Activated T-helper 1 cell treated with anti-CD3 and anti-CD28 coated beads, Interleukin-2, amount 50 U/mL, for 16 hours (primary cell): ENCODE results near the gene L3MBTL2.
"Not testable (repeated sequence)": the region's sequence is repeated elsewhere in the genome, so short reads cannot be mapped to it uniquely, and the experiment has no call there.

Experiments
- DNase-seq, 2 donors: peaks; one replicate each; pipeline ENCODE4 v3.0.0-alpha.2; 2020; ENCODE audit warnings: low read depth in 1 of 2, low spot score in 1 of 2

Gene L3MBTL2

DNA sequence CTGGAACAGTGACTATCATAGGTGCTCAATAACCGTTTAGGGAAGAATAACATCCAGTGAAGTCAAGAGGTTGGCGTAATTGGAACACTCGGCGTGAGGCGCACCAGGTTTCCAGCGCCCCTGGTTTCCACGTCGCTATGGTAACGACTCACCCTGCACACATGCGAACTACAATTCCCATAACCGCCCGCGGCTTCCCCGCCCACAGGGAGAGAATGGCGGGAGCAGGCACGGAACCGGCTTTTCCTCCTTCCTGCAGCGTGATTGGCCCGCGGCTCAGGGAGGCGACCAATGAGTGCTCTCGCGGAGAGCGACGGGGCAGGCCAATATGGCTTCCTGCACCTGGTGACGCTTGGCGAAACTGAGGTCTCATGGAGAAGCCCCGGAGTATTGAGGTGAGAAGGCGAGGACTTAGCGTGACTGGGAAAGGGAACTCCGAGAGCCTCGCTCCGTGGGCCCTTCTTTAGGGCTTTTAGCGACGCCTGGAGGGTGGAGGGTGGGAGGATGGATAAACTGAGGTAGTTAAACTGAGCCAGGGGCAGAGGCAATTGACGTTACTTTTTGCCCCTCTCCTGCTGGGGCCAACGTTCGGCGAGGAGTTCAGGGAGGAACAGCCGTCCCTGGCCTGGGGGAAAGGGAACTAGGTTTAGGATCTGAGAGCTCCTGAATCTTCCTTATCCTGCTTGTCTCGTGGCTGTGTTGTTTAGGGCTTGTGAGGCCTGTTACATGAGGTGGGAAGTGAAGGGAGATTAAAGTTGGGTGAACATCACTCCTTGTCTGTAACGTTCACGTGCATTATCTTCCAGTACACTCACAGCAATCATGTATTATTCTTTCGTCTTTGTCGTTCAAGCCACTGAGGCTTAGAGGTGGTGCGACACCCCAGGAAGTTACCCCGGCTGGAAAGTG, at the start of gene L3MBTL2:
Gene L3MBTL2, plus strand, starts transcription at position 321 of the 909 bp plus-strand sequence. Its CDS starts 51 bp downstream, at position 372.
- DNase-seq: peak; percentile 92 to 97

DNA sequence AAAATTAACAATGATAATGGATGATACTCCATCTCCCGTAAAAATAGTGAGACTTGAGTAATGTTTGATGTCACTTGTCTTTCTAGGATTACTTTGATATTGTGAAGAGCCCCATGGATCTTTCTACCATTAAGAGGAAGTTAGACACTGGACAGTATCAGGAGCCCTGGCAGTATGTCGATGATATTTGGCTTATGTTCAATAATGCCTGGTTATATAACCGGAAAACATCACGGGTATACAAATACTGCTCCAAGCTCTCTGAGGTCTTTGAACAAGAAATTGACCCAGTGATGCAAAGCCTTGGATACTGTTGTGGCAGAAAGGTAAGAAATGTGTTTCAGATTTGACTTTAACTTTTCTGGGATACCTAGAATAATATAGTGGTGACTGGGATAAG, 48.0 kb upstream of the L3MBTL2 start:
- no peak for DNase-seq

DNA sequence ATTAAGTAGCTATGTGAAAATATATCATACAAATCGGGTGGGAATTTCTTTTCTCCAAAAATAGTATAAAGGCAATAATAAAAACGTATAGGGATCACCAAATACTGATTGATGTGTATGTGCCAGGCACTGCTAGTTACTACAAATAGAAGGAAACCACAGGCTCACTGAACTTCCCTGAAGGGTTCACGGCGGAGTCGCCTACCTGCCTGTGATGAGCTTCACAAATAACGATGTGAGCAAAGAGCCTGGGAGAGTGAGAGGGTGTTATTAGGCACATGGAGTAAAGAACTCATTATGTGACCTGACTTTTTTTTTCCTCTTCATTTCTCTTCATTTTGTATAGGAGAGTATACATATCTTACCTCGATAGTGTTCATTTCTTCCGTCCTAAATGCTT, 36.0 kb upstream of the L3MBTL2 start:
- DNase-seq: no peak

DNA sequence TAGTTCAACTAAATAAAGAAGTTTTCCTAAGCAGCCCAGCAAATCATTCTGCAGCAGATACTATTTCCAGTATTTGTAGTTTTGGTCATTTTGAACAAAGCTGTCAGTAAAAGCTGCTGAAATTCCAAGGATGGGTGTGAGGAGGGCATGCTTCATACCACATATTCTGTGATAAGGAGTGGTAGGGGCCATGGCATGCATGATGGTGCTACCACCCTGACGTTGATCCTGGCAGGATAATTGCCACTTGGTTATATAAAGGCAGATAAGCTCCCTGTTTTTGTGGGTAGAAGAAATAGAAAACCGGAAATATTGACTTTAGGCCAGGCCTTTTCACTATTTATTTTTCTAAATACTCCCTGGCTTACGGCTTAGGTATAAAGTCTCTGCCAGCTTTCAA, 33.1 kb upstream of the L3MBTL2 start:
- no peak for DNase-seq

DNA sequence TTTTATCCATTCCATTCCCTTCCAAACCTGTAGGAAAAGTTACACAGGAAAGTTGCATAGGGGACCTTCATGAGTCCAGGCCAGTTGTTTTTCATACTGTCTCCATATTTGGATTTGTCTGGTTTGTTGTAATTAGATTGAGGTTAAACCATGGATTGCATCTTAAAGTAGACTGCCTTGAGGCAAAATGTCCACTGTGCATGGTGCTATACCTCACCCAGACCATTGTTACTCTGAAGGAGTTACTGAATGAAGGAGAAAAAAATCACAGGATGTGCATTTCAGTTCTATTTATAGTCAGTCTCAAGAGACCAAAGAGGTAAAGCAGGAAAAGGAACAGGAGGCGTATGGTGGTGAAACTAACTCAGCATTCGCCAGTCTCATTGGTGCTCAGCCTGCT, 29.6 kb upstream of the L3MBTL2 start:
- DNase-seq: no peak

DNA sequence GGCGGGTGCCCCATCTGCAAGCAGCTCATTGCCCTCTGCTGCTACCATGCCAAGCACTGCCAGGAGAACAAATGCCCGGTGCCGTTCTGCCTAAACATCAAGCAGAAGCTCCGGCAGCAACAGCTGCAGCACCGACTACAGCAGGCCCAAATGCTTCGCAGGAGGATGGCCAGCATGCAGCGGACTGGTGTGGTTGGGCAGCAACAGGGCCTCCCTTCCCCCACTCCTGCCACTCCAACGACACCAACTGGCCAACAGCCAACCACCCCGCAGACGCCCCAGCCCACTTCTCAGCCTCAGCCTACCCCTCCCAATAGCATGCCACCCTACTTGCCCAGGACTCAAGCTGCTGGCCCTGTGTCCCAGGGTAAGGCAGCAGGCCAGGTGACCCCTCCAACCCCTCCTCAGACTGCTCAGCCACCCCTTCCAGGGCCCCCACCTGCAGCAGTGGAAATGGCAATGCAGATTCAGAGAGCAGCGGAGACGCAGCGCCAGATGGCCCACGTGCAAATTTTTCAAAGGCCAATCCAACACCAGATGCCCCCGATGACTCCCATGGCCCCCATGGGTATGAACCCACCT, 28.0 kb upstream of the L3MBTL2 start:
- DNase-seq: no peak

DNA sequence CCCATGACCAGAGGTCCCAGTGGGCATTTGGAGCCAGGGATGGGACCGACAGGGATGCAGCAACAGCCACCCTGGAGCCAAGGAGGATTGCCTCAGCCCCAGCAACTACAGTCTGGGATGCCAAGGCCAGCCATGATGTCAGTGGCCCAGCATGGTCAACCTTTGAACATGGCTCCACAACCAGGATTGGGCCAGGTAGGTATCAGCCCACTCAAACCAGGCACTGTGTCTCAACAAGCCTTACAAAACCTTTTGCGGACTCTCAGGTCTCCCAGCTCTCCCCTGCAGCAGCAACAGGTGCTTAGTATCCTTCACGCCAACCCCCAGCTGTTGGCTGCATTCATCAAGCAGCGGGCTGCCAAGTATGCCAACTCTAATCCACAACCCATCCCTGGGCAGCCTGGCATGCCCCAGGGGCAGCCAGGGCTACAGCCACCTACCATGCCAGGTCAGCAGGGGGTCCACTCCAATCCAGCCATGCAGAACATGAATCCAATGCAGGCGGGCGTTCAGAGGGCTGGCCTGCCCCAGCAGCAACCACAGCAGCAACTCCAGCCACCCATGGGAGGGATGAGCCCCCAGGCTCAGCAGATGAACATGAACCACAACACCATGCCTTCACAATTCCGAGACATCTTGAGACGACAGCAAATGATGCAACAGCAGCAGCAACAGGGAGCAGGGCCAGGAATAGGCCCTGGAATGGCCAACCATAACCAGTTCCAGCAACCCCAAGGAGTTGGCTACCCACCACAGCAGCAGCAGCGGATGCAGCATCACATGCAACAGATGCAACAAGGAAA, 27.3 kb upstream of the L3MBTL2 start:
- no peak for DNase-seq

DNA sequence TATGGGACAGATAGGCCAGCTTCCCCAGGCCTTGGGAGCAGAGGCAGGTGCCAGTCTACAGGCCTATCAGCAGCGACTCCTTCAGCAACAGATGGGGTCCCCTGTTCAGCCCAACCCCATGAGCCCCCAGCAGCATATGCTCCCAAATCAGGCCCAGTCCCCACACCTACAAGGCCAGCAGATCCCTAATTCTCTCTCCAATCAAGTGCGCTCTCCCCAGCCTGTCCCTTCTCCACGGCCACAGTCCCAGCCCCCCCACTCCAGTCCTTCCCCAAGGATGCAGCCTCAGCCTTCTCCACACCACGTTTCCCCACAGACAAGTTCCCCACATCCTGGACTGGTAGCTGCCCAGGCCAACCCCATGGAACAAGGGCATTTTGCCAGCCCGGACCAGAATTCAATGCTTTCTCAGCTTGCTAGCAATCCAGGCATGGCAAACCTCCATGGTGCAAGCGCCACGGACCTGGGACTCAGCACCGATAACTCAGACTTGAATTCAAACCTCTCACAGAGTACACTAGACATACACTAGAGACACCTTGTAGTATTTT, 26.6 kb upstream of the L3MBTL2 start:
- no peak for DNase-seq

DNA sequence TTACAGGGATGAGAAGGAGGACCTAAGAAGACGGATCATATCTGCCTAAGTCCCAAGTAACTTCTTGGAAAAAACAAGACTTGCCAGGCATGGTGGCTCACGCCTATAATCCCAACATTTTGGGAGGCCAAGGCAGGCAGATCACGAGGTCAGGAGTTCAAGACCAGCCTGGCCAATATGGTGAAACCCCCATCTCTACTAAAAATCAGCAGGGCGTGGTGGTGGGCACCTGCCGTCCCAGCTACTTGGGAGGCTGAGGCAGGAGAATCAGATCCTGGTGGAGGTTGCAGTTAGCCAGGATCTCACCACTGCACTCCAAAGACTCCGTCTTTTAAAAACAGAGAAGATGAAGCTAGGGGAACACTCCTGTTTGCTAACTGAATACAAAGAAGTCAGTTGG, 24.8 kb upstream of the L3MBTL2 start:
- DNase-seq: not testable (repeated sequence)

DNA sequence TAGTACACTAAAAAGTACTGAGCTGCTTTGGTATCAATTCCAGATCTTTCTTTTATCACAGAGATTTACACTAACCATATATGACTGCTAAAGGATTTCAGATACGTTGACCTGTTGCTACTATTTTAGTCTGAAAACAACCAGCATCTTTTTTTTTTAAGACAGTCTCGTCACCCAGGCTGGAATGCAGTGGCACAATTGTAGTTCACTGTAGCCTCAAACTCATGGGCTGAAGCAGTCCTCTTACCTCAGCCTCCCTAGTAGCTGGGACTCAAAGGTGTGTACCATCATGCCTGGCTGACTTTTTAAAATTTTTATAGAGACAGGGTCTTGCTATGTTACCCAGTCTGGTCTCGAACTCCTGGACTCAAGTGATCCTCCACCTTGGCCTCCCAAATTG, 24.2 kb upstream of the L3MBTL2 start:
- no peak for DNase-seq

DNA sequence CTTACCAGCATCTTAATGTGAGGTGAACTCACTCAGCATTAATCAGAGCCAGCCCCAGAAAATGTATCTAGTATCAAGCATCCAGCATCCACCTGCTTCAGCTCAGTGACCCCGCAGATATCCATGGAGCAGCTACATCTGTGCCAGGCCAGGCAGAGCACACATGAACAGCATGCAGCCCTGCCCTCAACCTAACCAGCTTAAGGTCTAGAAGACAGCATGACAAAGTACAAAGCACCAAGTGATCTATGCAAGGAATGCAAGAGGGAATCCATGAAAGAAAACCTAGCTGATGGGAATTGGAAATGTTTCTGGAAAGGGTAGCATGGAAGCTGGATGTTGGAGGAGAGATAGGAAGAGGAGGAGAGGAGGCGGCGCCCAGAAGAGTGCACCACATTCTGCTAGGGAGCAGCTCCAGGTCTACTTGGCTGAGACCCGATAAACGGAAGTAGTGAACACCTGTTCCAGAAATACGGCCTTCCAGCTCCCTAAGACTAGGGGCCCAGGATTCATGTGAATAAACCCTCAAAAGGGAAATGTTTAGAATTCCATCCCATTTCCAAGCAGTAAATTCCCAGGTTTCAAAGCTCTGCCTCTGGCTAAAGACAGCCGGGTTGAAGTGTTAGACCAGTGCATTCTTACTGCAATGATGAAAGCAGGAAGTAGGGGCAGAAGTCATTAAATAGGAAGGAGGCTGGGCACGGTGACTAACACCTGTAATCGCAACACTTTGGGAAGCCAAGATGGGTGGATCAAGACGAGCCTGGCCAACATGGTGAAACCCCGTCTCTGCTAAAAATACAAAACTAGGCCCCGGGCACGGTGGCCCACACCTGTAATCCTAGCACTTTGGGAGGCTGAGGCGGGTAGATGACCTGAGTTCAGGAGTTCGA, 23.5 kb upstream of the L3MBTL2 start:
- DNase-seq: no peak

DNA sequence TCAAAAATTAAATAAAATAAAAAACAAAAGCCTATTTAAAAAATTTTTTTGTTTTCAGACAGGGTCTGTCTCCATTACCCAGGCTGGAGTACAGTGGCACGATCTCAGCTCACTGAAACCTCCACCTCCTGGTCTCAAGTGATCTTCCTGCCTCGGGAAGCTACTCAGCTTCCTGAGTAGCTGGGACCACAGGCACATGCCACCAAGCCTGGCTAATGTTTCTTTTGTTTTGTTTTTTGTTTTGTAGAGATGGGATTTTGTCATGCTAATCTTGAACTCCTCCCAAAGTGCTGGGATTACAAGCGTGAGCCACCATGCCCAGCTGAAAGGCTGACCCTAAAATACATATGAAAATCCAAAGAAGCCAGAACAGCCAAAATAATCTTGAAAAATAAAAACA, 20.4 kb upstream of the L3MBTL2 start:
- DNase-seq: no peak

DNA sequence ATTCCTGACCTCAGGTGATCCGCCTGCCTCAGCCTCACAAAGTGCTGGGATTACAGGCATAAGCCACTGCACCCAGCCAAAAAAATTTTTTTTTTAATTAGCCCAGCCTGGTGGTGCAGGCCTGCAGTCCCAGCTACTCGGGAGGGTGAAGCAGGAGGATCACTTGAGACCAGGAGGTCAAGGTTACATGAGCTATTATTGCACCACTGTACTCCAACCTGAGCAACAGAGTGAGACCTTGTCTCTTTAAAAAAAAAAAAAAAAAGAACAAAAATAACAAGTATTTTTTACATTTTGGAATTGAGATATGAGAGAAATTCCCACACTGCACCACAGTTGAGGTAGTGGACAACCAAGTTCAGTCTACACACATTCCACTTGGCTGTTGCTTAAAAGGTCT, 13.6 kb upstream of the L3MBTL2 start:
- no peak for DNase-seq

DNA sequence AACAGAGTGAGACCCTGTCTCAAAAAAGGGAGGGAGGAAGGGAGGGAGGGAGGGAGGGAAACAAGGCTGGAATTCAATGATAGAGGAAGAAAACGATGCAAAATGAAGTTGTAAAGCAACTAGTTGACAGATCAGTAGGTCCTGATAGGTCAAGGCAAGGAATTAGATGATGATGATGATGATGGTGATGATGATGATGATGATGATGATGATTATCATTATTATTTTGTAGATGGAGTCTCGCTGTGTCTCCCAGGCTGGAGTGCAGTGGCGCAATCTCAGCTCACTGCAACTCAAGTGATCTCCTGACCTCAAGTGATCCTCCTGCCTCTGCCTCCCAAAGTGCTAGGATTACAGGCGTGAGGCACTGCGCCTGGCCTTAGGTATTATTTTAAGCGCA, 11.3 kb upstream of the L3MBTL2 start:
- DNase-seq: no peak

DNA sequence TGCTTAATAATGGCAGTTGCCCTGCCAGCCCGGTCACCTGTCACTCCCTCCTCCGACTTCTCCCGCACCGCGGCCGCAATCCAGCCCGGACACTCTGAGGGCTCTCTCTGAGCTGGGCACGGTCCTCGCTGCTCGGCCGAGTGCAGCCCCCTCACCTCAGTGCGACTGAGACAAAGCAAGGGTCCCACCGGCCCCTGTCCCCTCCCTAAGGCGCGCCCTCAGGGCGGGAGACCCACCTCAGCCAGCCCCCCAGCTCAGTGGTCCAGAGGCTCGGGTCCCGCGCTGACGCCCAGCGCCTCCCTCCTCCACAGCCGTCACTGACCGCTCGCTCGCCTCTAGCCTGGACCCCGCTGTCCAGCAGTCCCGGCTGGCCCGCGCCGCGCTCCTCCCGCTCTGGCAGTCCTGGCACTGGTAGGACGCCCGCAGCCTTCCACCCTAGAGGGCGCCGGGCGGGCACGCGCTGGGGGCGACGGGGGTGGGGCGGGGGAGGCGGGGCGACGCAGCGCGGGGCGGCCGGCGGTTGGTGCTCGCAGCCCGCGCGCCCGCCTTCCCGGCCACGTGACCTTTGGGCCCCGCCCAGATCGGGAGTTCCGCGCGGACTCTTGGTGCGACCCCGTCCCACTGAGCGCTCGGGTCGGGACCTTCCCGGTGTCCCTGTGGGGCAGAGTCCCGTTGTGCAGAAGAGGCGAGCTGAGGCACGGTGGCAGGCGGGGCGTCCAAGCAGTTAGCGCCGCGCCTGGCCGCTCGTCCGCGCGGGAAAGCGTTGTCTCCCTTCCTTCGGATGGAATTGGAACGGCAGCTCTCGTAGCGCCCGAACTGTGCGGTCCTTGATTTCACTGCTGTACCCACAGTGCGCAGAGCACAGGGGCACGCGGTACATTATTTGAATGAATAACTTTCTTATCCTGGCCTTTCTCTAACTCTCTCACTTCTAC, 7.8 kb upstream of the L3MBTL2 start:
- DNase-seq: peak; percentile 66 to 78

DNA sequence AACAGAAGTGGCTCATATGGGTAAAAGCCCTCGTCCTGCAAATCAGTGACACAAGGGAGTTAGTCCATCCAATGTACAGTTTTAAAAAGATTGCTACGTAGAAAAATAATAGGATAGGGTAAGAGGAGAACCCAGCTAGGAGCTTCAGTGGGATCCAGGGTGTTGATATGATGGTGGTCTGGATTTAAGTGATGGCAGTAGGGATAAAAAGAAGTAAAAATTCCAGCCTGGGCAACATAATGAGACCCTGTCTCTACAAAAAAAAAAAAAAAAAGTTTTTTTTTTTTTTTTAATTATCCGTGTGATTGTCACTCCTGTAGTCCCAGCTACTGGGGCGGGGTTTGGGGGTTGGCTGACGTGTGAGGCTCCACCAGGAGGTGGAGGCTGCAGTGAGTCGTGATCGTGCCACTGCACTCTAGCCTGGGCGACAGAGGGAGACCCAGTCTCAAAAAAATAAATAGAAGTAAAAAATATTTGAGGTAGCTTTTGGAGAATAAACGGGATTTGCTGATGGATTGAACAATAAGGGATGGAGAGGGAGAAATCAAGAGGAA, 7.0 kb upstream of the L3MBTL2 start:
- peak in 1 of 2 donors; percentile 33 for DNase-seq

DNA sequence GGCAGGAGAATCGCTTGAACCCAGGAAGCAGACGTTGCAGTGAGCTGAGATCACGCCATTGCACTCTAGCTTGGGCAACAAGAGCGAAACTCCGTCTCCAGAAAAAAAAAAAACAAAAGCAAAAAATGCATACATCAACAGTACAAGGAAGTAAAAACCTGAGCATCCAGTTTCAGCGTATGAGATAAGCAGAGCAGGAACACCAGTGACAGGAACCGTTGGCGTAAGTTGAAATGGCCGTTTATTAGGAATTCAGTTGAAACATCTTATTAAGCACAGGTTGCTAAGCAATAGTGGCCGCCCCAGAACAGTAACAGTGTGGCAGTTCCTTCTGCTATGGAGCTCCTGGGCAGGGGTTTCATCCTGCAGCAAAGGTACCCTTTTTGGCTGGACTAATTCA, 4.0 kb upstream of the L3MBTL2 start:
- DNase-seq: no peak

DNA sequence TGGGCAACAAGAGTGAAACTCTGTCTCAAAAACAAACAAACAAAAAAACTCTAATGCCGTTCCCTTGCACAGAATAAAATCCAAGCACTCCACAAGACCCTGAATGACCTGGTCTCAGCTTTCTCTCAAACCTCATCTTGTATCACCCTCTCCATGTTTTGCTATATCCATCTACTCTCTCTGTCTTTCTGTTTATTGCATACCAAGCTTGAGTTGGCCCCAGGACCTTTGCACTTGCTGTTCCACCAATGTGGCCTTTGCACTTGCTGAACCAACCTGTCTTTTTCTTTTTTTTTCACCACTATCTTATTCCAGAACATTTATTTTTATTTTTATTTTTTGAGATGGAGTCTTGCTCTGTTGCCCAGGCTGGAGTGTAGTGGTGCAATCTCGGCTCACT, 2.0 kb upstream of the L3MBTL2 start:
- DNase-seq: no peak

DNA sequence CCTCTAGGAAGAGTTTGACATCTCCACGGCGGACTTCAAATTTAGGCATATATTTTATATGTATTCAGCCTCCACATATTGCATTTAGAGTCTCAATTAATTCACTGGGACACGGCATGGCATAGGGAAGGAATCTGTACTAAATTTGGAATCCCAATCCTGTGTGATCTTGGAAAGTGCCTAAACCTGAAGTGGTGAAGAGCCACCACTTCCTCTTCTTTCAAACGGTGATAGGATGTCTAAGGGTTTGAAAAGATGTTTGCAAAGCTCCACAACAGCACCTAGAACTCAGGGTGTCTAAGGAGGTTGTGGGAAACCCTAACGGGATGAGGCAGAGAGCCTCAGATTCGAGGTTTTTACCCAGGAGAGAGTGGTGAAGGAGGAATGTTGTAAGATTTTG, 1.0 kb upstream of the L3MBTL2 start:
- no peak for DNase-seq
